ENCODE measurements around the gene POLR1H. TPM values are rescaled to one million over a fixed set of nuclear protein-coding genes. Genes with fewer than 3 reads are reported as not detected.

The POLR1H gene
- total RNA-seq, 4 donors from 2014 or later, result 12.3 to 36.2 (median 21.6) TPM; not detected in 1

DNA sequence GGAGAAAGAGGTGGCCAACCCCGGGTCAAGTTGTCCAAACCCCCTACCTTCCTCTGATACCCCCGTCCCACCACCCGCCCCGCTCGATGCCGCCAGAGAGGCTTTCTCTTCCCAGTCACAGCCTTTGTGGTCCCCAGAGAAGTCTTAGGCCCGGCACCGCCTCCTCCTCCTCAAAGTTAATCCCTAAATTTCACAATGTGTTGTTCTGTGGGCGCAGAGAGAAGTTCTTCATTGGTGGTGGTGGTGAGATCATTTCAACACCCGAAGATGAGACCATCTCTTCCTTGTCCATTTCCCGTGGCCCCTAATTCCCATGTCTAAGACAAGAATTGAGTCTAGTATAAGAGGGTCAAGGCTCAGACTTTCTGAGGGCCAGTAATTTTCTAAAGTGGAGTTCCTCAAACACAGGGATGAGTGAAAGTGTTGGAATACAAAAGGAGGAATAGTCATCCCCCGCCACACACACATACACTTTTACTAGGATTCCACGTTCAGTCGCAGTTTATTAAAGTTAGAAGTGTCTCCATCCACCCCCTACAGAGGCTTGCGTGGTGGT lies 41.4 kb downstream of the POLR1H start:
- DNase-seq, result peak; percentile 60
- H3K9me3 ChIP-seq, result no peaks in the 10 kb centered on the region
- intact Hi-C loops (cut with DNase I; ENCODE audit: low total_unique reads) (loop anchor here (2.0 kb wide), 1 partner anchor 28 kb away; no protein-coding TSS in a partner anchor), in situ Hi-C loops (cut with MboI; ENCODE audit: low pct_ligation_motif_present in 1 of 4, low pct_unique_long_range_greater_than_20kb in 1 of 4, low sequenced_read_pairs in 3 of 4) (no loop called here)
- H3K27me3 ChIP-seq, result peaks cover 45% of the 10 kb centered on the region
- peak overlapping the region in 3 of 4 donors; percentile 23 to 55 (median 35) for H3K4me3 ChIP-seq
- H3K36me3 ChIP-seq, result no peaks in the 10 kb centered on the region
- H3K4me1 ChIP-seq, result peaks cover 25 to 54% (median 33%) of the 10 kb centered on the region in 4 donors
- peak overlapping the region; percentile 80 to 84 (median 82) for H3K27ac ChIP-seq
- WGBS, 2 donors (ENCODE audit: low coverage in 1 of 2), result 34 to 44% methylated on average over 4 to 15 of the region's 15 CpGs
- no peak for TF ChIP-seq EP300 (IDR thresholded peaks at IDR 0.05; ENCODE audit: low read depth)
- TF ChIP-seq, protein P1, sequence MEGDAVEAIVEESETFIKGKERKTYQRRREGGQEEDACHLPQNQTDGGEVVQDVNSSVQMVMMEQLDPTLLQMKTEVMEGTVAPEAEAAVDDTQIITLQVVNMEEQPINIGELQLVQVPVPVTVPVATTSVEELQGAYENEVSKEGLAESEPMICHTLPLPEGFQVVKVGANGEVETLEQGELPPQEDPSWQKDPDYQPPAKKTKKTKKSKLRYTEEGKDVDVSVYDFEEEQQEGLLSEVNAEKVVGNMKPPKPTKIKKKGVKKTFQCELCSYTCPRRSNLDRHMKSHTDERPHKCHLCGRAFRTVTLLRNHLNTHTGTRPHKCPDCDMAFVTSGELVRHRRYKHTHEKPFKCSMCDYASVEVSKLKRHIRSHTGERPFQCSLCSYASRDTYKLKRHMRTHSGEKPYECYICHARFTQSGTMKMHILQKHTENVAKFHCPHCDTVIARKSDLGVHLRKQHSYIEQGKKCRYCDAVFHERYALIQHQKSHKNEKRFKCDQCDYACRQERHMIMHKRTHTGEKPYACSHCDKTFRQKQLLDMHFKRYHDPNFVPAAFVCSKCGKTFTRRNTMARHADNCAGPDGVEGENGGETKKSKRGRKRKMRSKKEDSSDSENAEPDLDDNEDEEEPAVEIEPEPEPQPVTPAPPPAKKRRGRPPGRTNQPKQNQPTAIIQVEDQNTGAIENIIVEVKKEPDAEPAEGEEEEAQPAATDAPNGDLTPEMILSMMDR (IDR thresholded peaks at IDR 0.05), result no peak
- no peak for TF ChIP-seq POLR2AphosphoS5 (IDR thresholded peaks at IDR 0.05)
- TF ChIP-seq POLR2A (IDR thresholded peaks at IDR 0.05), result no peak

GRCh38 chr6:30102970-30103871 lies 42.2 kb downstream of the POLR1H start:
- no peak for TF ChIP-seq EP300 (IDR thresholded peaks at IDR 0.05; ENCODE audit: low read depth)
- TF ChIP-seq, protein P1 (IDR thresholded peaks at IDR 0.05), result peak; percentile 86 to 99 (median 93)
- TF ChIP-seq POLR2A (IDR thresholded peaks at IDR 0.05), result peak; percentile 28
- peak in 1 of 3 donors; percentile 42 for TF ChIP-seq POLR2AphosphoS5 (IDR thresholded peaks at IDR 0.05)

GRCh38 chr6:30103872-30104179 lies 42.8 kb downstream of the POLR1H start:
- Histone ChIP-seq H3K27ac (peak overlapping the region in 3 of 4 donors; percentile 80 to 84 (median 81)), H3K4me3 (peak overlapping the region in 3 of 4 donors; percentile 21 to 55 (median 27)), H3K9me3 (no peaks in the 10 kb centered on the region), H3K36me3 (no peaks in the 10 kb centered on the region), H3K27me3 (peaks cover 32% of the 10 kb centered on the region), H3K4me1 (peaks cover 25 to 41% (median 30%) of the 10 kb centered on the region in 4 donors)
- in situ Hi-C loops (cut with MboI; ENCODE audit: low pct_ligation_motif_present in 1 of 4, low pct_unique_long_range_greater_than_20kb in 1 of 4, low sequenced_read_pairs in 3 of 4) (no loop called here), intact Hi-C loops (cut with DNase I; ENCODE audit: low total_unique reads) (loop anchor here (2.0 kb wide), 1 partner anchor 27 kb away; no protein-coding TSS in a partner anchor)
- DNase-seq, result no peak
- 27 to 46% methylated on average over 2 to 3 of the region's 3 CpGs for WGBS, 2 donors (ENCODE audit: low coverage in 1 of 2)
- TF ChIP-seq, protein P1 (IDR thresholded peaks at IDR 0.05), result no peak
- no peak for TF ChIP-seq EP300 (IDR thresholded peaks at IDR 0.05; ENCODE audit: low read depth)
- no peak for TF ChIP-seq POLR2AphosphoS5 (IDR thresholded peaks at IDR 0.05)
- TF ChIP-seq POLR2A (IDR thresholded peaks at IDR 0.05), result no peak

More at GRCh38 chr6:30102970-30103871, 42.2 kb downstream of the POLR1H start:
- Histone ChIP-seq H3K27me3 (peaks cover 38% of the 10 kb centered on the region), H3K4me3 (peak overlapping the region in 3 of 4 donors; percentile 21 to 55 (median 27)), H3K27ac (peak overlapping the region; percentile 80 to 84 (median 82)), H3K36me3 (no peaks in the 10 kb centered on the region), H3K4me1 (peaks cover 25 to 46% (median 32%) of the 10 kb centered on the region in 4 donors), H3K9me3 (no peaks in the 10 kb centered on the region)
- WGBS, 2 donors (ENCODE audit: low coverage in 1 of 2), result 4 to 11% methylated on average over 7 to 36 of the region's 36 CpGs
- intact Hi-C loops (cut with DNase I; ENCODE audit: low total_unique reads) (loop anchor here (2.0 kb wide), 1 partner anchor 28 kb away; no protein-coding TSS in a partner anchor), in situ Hi-C loops (cut with MboI; ENCODE audit: low pct_ligation_motif_present in 1 of 4, low pct_unique_long_range_greater_than_20kb in 1 of 4, low sequenced_read_pairs in 3 of 4) (no loop called here)
- DNase-seq, result peak; percentile 93

GRCh38 chr6:30104661-30105060 lies 43.6 kb downstream of the POLR1H start:
- WGBS, 2 donors (ENCODE audit: low coverage in 1 of 2), result 73 to 88% methylated on average over 1 to 2 of the region's 2 CpGs
- H3K4me1 ChIP-seq, result peaks cover 25 to 41% (median 30%) of the 10 kb centered on the region in 4 donors
- H3K27ac ChIP-seq, result no peak overlapping the region
- H3K9me3 ChIP-seq, result no peaks in the 10 kb centered on the region
- intact Hi-C loops (cut with DNase I; ENCODE audit: low total_unique reads) (no loop called here), in situ Hi-C loops (cut with MboI; ENCODE audit: low pct_ligation_motif_present in 1 of 4, low pct_unique_long_range_greater_than_20kb in 1 of 4, low sequenced_read_pairs in 3 of 4) (no loop called here)
- peaks cover 29% of the 10 kb centered on the region for H3K27me3 ChIP-seq
- no peak for DNase-seq
- H3K4me3 ChIP-seq, result no peak overlapping the region
- TF ChIP-seq POLR2A (IDR thresholded peaks at IDR 0.05) (no peak), EP300 (IDR thresholded peaks at IDR 0.05; ENCODE audit: low read depth) (no peak), POLR2AphosphoS5 (IDR thresholded peaks at IDR 0.05) (no peak)
- TF ChIP-seq, protein P1 (IDR thresholded peaks at IDR 0.05), result no peak
- no peaks in the 10 kb centered on the region for H3K36me3 ChIP-seq

Data from transverse colon (tissue), 4 donors.